NCI-H748 (cell line): Measurements from ENCODE around the gene GNPDA1.

Experiments used
- DNase-seq: peaks from one replicate; lab custom pipeline; 2025; ENCODE audit not compliant: unreplicated experiment; lab: John Stamatoyannopoulos, UW

GNPDA1 gene

DNA sequence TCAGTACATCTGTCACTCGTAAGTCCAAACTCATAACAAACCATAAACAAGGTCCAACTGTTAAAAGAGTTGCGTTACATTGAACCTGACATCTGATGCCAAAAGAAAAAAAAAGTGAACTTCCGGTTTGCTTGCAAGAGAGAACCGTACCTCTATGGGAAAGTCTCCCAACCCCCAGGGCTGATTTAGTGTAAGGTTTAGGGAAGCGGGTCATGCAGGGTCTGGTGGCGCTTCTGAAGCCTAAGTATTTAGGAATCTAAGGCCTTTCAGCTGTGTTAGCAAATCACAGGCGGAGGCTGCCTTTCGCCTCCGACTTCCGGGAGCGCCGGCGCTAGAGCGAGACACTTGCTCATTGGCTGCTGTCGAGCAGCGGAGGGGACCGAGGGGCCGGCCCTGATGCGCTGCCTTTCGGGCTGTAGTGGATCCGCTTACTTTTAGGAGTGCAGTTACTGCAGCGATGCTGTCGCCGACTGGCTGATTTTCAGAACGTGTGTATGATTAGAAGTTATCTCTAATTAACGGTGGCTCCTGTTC, 12.0 kb upstream of the GNPDA1 start:
- peak; percentile 95 for DNase-seq

DNA sequence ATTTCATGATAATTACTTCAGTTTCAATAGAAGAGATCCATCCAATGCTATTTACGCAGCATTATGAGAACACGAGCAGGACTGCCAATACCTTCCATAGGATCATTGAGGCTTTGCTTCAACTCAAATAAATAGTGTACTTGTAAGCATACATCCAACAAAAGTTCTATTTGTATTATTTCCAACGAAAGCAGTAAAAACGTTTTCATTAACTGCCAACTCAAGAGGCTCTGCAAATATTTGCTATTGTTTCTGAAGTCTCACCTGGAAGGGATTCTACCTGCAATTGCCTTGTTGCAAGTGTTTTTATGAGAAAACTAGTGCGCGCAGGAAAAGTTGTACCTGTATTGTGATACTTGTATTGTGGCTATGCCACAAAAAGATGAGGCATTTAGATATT, 11.0 kb upstream of the GNPDA1 start:
- DNase-seq = peak; percentile 85

DNA sequence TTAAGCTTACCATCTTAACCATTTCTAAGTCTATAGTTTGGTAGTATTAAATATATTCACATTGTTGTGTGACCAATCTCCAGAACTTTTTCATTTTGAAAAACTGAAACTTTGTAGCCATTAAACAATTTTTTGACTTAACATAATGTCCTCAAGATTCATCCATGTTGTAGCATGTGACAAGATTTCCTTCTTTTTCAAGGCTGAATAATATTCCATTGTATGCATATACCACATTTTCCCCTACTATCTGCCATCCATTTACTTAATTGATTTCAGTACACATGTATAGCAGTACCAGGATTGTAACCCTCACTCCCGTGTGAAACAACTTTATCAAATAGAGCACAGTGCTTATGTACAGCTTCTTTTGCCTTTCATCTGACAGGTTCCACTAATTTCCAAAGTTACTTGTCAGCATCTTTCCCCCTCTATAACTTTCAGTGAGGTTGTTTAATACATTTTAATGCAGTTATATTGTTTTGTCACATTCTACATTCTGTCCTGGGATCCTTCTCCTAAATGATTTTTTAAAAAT, 7.4 kb upstream of the GNPDA1 start:
- no peak for DNase-seq

- DNase-seq = no peak
Observed at GRCh38 chr5:142017832-142018427, 5.1 kb upstream of the GNPDA1 start.

GRCh38 chr5:142016556-142016955, 3.7 kb upstream of the GNPDA1 start:
- DNase-seq = no peak

GRCh38 chr5:142015781-142016533, 3.1 kb upstream of the GNPDA1 start:
- DNase-seq = no peak

- DNase-seq = peak; percentile 58
Observed at GRCh38 chr5:142014911-142015584, 2.2 kb upstream of the GNPDA1 start.

DNA sequence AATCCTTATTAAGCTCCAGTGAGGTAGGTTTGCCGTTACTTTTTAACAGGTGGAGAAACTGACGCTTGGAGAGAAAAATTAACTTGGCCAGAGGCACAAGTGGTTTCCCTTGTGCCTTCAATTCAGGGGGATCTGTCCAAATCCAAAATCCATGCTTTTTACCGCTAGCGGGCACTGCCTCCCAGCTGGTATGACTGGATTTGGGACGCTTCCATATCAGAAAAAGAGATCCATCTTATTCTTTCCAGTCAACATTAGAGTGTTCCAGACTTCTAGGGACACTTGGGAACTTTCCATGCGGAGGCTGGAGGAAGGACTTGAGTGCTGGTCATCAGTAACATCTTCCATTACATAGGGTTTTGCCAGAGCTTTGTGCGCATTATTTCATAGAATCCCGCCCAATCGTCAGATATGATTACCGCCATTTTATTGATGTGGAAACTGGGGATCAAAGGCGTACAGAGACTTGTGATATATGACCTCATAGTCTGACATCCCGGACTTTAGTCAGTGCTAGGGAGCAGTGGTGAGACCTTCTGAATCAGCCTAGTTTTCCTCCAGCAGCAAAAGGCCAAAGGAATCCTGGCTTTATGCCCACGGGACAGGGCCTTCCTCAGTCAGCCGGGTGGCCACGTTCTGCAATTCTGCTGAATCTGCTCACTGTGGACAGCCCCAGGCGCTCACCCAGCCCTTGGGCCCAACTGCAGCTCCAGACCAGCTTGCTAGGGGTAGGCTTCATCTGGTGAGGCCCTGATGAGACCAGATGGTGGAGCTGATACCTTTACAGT, 1.1 kb upstream of the GNPDA1 start:
- DNase-seq = no peak

- peak; percentile 44 for DNase-seq
Observed at GRCh38 chr5:142012186-142012785, 541 bp downstream of the GNPDA1 start.

DNA sequence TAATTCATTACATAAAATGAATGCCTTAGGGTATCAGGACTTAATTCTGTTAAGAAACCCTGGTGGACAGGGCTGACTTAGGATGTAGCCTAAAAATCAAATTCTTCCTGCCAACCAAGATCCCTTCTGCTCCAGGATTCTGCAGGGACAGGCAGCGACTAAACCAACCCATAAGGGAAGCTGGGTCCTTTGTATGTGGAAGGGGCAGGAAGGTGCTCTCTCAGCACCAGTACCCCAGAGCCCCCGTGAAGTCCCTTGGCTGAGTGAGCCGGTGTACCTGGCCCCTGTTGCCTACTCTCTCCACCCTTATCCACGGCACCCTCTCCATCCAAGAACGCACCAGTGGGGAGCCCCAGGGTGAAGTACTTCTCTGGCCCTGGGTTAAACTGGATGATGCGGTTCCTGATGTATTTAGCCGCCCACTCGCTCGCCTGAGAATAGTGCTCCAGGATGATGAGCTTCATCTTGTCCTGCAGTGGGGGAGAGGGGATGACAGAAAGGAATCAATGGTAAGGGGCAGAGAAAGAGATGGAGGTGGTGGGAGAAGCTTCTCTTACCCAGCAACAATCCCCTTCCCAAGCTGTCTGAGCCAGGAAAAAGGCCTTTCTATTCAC, 1.1 kb downstream of the GNPDA1 start:
- no peak for DNase-seq

- DNase-seq = no peak
Observed at GRCh38 chr5:142009886-142010285, 2.9 kb downstream of the GNPDA1 start.

DNA sequence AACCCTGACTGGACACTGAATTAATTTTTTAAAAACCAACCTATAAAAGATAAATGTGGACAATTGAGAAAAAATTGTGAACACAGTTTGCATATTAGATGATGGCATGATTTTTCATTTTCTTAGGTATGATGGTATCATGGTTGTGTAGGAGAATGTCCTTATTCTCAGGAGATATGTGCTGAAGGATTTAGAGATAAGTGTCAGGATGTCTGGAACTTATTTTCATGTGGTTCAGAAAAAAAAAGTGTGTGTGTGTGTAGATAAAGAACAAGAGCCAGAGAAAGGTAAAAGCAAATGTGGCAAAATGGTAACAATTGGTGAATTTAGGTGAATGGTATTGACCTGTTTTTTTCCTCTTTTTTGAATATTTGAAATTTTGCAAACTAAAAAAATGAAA, 4.0 kb downstream of the GNPDA1 start:
- DNase-seq = no peak

DNA sequence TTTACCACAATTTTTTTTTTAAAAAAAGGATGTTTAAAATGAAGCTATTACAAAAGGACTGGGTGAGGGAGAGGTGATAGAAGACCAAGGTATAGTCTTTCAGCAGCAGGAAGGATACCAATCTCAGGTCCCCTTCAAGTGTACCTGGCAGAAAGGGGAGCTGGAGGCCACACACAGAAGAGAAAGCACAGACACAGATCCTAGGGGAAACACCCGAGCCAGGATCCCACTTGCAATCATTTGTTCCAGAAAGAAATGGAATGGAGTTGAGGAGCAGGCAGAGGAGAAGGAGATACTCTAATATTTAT, 5.6 kb downstream of the GNPDA1 start:
- DNase-seq = no peak

DNA sequence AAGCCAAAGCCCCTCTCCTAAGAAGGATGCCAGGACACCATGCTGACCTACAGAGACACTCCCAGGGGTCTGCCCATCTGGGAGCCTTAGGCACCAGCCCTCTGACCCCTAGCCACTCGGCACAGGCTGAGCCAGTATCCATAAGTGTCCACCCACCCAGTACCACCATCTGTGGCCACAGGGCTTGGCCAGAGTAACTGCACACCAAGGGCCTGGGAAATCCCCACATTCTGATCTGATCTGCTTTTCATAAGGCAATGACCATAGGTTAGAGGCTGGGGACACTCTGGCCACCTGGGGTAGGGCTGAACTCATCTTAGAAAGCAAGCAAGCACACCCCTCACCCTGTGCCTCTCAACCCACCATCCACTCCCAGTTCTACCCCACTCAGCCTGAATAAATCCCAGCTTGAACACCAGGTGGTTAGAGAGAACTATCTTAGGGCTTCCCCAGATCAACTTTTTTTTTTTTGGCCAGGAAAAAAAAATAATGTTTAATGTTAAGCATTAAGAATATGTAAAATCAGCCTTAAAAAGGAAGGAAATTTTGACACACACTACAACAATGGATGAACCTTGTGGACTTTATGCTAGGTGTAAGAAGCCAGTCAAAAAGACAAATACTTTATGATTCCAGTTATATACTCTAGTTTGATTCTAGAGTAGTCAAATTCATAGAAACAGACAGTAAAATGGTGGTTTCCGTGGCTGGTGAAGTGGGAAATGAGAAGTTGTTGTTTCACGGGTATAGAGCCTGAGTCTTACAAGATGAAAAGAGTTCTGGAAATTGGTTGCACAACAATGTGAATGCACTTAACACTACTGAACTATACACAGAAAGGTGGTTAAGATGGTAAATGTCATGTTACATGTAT, 6.2 kb downstream of the GNPDA1 start:
- DNase-seq = no peak

DNA sequence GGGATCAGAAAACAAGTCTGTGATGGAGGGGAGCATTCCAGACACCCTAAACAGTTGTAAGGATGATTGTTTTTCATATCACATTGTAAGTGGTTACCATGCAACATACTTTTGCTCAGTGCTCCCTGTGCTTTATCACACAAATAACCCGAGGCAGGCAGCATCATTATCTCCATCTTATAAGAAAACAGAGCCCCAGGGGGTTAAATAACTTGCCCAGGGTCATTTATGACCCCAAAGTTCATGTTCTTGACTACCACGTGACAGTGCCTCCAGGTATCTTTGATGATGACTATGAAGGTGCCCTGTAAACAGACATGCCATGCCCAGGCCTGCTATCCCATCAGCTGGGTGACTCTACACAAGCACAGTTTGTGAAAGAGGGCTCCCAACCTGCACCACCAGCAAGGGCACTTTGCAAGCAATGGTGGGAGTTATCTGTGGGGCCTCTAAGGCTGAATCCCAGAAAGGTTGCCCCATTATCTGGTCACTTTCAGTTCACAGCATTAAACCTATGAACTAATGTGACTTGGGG, 9.5 kb downstream of the GNPDA1 start:
- no peak for DNase-seq

GRCh38 chr5:142000704-142001484, 11.9 kb downstream of the GNPDA1 start:
- DNase-seq = peak; percentile 5

- no peak for DNase-seq
Observed at GRCh38 chr5:142000173-142000572, 12.7 kb downstream of the GNPDA1 start.

GRCh38 chr5:141997358-141997960, 15.4 kb downstream of the GNPDA1 start:
- DNase-seq = no peak
